GM19438 (cell line): ENCODE measurements around the gene AAGAB.
"Not testable (repeated sequence)": the region's sequence is repeated elsewhere in the genome, so short reads cannot be mapped to it uniquely, and the experiment has no call there.

Source experiments
- ATAC-seq: cut with Tn5 transposase; IDR thresholded peaks from one replicate; pipeline ENCODE4 v1.9.1; 2021; ENCODE audit warnings: low read depth; ENCODE audit not compliant: unreplicated experiment

The AAGAB gene

DNA sequence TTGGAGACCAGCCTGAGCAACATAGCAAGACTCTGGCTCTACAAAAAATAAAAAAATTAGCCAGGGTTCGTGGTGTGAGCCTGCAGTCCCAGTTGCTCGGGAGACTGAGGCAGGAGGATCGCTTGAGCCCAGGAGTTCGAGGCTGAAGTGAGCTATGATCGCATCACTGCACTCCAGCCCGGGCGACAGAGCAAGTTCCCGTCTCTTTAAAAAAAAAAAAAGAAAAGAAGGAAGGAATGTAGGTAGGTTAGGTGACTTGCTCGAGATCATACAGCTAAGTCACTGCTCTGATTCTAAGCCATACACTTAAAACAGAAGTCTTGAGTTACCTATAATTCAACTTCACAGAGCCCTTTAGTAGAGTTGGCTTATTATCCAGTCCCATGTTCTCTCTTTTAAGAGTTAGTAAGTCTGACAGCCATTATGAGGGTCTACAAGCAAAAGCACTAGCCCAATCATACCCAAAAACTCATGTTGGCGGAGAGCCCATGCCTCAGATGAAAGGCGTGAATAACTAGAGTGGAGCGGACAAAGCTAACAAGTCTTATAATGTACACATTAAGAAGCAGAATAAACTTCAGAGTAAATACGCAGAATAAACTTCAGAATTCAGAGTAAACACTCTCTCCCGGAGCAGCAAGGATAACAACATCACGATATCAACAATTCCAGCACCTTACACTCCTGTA, 768 bp downstream of the AAGAB start:
- no peak for ATAC-seq

DNA sequence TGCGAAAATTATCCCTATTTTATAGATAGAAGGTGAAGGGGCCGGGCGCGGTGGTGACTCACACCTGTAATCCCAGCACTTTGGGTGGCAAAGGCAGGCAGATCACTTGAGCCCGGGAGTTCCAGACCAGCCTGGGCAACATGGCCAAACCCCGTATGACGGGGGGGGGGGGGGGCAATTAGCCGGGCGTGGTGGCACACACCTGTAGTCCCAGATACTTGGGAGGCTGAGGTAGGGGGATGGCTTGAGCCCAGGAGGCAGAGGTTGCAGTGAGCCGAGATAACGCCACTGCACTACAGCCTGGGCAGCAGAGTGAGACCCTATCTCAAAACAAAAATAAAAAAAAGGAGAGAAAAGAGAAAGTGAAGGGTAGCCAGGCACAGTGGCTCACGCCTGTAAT, 1.4 kb downstream of the AAGAB start:
- no peak for ATAC-seq

DNA sequence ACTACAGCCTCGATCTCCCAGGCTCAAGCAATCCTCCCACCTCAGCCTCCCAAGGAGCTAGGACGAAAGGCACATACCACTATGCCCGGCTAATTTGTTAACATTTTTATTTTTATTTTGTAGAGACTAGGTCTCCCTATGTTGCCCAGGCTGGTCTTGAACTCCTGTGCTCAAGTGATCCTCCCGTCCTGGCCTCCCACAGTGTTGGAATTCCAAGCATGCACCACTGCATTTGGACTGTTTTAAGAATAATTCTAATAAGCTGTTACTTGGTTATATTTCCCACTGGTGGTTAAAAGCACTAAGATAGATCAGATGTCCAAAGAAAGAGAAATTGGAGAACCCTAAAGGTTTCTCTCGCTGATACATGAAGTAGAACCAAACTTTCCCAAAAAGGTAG, 3.1 kb downstream of the AAGAB start:
- no peak for ATAC-seq

DNA sequence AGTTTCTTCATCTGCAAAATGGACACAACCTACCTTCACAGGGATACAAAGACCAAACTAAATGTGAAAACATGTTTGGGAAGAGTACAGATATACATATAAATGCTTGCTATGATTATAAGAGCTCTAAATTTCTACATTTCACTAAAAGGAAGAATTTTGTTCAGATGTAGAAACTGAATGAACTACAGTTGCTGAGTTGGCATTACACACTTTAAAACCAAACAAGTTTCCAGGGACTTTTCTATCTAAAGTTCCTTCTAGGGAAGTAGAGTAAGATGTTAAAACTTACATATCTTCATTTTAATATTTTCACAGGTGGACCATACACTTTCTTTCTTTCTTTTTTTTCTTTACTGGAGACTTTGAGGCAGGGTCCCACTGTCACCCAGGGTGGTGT, 4.6 kb downstream of the AAGAB start:
- no peak for ATAC-seq

DNA sequence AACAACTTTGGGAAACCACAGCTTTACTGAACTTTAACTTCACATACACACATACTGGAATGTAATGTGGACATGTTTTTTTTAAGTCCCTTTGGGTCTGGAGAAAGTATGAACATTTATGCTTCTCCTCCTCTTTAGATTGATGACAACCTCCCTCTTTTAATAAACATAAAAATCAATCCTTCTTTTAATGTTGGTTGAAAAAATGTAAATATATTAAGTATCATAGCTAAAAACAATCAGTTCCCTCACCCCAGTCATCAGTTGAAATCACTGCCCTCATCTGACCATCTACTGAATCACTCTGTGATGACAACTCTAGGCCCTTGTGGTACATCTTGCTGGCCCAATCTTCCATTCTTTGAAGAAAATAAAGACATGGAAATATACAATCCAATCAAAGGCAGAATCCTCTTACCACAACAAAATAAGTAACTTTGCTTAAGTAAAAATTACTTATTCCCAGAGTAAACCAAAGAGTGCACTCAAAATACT, 6.4 kb downstream of the AAGAB start:
- no peak for ATAC-seq

DNA sequence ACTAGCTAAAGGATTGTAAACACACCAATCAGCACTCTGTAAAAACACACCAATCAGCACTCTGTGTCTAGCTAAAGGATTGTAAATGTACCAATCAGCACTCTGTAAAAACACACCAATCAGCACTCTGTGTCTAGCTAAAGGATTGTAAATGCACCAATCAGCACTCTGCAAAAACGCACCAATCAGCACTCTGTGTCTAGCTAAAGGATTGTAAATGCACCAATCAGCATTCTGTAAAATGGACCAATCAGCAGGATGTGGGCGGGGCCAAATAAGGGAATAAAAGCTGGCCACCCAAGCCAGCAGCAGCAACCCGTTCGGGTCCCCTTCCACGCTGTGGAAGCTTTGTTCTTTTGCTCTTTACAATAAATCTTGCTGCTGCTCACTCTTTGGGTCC, 7.9 kb downstream of the AAGAB start:
- ATAC-seq = not testable (repeated sequence)

DNA sequence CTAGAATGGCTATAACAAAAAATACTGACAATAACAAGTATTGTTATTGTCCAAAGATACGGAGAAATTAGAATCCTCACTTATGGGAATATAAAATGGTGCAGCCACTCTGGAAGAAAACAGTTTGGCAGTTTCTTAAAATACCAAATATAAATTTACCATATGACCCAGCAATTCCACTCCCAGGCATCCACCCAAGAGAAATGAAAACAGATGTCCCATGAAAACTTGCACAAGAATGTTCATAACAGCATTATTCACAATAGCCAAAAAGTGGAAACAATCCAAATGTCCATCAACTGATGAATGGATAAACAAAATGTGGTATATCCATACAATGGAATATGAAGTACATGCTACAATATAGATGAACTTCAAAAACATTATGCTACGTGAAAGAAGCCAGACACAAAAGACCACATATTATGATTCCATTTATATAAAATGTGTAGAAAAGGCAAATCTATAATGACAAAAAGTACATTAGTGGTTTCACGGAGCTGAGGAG, 9.4 kb downstream of the AAGAB start:
- no peak for ATAC-seq

DNA sequence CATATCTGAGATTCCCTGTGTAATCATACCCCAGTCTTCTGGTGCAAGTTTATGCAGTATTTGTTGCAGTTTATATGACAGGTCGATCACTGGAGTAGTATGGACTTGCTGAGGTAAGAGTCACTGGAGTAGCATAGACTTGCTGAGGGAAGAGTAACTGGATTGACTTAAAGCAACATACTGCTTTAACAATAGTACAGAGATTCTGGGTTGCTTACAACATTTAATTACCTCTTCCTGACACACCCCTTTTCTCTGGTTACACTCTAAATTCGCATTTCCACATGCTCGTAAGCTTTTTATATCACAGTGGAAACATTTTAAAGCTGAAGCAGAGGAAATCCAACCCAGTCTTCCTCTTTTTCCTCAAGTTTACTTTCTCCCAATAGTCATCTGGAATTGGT, 11.8 kb downstream of the AAGAB start:
- ATAC-seq = no peak

DNA sequence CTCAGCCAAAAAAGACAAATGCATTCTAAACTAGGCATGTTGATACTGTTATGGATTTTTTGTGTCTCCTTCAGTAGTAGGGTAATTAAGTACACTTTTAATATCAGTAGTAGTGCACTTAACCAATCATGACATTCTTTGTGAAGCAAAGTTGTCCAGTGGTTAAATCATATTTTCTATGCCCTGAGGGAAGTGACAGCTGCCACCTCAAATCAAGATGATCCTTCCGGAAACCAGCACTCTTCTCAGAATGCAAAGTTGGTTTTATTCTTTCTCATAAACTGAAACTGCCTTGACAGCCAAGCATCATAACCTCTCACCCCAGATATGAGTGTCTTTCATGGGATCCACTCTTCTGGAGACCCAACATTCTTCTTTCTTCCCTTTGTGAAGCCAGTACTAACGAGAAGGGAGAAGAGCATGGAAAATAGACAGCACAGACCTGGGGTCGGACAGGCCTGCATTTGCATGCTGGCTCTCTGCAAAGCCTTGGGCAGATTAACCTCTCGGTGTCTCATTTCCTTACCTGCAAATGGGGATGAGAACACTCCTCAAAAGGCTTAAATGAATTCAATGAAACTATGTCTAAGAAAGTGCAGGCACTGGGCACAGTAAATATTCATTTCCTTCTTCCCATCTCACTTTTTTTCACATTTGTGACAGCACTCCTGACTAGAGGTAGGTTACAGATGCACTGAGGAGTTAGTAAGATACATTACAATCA, 13.2 kb downstream of the AAGAB start:
- peak; percentile 77 for ATAC-seq

DNA sequence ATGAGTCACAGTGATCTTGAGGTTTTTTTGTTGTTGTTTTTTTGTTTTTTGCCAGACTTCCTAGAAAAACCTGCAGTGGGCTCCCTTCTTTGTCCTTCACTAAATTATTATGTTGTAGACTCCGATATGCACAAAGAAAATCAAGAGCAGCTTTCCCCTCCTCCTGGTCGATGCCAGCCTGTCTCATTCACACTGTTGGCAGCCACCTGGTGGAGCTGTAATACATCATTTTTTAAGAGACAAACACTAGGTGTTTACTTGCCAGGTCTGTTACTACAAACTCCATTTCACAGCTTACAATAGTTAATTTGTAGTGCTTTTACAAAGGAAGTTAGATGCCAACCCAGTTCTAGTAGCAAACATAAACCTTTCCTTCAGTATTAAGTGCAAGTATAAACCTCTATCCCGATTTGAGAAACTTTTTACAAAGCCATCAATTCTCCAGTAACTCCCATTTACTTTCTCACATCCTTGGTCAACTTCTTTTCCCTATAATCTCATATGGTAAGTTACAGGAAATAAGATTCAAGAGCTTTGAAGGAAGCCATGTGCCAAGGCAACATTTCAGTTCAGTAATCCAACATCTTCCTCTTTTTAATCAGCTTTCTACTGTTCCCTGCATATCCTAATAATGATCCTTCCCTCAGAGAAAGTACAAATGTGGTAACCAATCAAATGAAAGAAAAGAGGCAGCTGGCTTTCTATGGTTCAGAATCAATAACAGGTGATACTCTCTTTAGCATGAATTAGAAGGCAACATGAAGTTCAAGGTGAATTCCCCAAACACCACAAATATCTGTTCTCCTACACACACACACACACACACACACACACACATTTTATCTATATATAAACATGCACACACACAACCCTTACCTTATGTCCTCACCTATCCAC, 14.0 kb downstream of the AAGAB start:
- ATAC-seq = no peak

DNA sequence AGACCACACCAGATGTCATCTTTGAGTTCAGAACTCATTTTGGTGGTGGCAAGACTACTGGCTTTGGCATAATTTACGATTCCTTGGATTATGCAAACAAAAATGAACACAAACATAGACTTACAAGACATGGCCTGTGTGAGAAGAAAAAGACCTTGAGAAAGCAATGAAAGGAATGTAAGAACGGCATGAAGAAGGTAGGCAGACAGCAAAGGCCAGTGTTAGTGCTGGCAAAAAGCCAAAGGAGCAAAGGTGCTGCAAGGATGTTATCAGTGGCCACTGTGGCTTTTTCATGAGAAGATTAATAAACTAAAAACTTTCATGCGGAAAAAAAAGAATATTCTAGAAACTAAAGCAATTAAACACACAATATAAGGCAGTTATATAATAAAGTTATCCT, 21.9 kb downstream of the AAGAB start:
- ATAC-seq = no peak

DNA sequence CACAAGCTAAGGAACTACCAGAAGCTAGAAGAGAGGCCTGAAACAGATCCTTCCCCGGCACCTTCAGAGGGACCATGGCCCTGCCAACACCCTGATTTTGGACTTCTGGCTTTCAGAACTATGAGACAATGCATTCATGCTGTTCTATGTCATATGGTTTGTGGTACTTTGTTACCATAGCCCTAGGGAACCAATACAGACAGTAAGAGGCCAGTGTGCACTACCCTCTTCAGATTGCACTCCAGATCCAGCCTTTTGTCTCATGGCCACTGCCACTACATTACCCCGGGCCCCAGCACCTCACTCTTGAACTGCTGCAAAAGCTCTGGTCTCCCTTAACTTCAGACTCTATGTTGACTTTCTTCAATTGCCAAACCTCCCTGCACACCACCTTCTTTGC, 24.0 kb downstream of the AAGAB start:
- ATAC-seq = no peak

DNA sequence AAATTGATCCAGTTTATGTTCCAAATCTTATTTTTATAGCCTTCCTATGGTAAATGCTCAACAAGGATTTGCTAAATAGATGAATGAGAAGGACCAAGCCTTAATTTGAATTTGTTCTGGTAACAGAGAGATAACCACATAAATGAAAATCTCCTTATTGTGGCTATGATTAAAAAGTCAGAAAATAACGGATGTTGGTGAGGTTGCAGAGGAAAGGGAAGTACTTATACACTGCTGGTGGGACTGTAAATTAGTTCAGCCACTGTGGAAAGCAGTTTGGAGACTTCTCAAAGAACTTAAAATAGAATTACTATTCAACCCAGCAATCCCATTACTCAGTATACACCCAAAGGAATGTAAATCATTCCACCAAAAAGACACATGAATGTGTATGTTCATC, 26.2 kb downstream of the AAGAB start:
- ATAC-seq = no peak

DNA sequence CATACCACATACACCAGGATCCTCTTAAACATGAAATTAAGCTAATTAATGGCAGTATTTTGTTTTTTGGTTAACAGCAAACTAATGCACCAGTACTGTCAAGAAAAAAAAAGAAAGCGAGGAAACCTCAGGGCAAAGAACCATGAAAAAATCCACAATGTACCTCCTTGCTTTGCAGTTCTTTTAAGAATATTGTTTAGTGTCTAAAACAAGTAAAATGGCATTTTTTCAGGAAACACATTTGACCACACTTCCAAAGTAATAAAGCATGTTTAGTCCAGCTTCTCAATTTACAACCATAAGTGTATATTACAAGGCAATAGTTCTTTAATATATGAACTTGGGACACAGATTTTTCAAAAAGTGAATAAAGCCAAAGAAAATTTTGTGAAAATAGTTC, 26.6 kb downstream of the AAGAB start:
- ATAC-seq = no peak

DNA sequence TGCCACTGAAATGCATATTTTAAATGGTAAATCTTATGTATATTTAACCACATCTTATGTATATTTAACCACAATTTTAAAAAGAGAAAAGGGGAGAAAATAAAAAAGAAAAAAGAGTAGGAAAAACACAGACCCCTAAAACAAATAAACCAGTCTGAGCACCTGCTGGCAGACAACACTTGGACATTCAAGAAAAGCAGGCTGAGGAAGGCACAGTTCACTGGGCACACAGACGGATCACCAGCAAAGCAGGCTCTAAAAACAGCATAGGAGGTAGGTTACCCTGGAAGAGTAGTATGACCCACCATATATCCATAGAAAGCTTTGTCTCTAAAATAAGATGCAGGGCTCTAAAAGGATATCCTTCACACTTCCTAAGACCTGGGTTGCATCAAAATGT, 27.0 kb downstream of the AAGAB start:
- ATAC-seq = no peak

DNA sequence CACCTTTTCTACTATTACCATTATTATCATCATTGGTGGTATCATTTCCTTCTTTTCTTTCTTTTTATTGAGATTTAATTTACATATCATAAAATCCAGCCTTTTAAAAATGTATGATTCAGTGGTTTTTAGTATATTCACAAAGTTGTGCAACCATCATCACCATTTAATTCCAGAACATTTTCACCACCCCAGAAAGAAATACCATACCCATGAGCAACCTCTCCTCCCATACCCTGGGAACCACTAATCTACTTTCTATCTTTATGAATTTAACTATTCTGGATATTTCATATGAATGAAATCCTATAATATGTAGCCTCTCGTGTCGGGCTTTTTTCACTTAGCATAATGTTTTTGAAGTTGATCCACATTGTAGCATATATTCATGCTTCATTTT, 29.1 kb downstream of the AAGAB start:
- no peak for ATAC-seq

DNA sequence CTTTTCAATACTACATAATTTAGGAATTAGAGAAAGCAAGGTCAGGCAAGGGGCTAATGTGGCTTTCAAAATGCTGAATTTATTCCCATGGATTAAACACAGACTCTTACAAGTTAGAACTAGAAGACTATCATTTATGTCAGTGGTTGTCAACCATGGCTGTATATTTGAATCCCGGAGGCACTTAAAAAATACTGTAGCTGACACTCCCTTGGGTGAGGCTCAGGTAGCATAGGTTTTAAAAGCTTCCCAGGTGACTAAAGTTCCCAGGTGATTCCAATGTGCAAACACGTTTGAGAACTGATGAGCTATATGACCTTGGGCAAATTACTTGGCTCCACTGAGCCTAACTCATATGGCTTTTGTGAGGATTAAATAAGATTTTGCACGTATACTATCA, 29.6 kb downstream of the AAGAB start:
- ATAC-seq = no peak

DNA sequence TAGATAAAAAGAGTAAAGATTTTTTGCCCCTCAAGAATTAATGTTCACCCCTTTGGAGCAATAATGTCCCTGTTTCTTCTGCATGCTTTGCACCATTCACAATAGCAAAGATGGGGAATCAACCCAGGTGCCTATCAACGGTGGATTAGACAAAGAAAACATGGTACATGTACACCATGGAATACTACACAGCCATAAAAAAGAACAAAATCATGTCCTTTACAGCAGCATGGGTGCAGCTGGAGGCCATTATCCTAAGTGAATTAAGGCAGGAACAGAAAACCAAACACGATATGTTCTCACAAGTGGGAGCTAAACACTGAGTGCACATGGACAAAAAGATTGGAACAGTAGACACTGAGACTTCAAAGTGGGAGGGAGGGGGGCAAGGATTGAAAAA, 35.2 kb downstream of the AAGAB start:
- ATAC-seq = no peak

DNA sequence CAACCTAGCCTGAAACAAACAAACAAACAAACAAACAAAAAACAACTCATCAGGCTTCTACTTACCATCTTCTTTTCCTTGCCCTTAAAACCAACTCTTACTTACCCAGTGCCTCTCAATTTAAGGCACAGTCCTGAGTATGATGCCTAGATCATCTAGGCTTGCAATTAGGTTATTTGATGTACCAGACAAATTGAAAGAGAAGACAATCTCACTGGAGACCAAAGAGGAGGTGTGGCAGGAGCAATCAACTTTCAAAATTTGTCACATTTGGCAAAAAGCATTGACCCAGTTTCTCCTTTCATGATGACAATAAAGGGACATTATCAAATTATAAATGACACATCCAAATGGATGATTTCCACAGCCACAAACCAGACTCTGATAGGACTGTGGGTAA, 36.0 kb downstream of the AAGAB start:
- no peak for ATAC-seq

DNA sequence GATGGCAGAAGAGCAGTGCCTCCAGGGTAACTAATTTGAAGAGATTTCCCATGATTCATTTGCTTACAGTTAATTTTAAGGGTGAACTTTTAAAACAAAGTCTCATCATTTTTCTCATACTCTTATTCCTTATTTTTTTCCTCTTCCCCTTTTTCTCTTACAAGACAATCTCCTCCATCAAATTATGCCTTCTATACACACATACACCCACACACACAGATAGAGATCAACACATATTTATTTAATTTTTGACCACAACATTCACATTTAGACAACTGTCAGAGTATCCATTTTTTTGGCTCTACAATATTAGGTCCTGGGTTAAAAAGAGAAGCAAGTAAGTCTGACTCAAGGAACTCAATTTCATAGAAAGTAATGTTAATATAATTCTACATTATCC, 37.6 kb downstream of the AAGAB start:
- ATAC-seq = no peak

DNA sequence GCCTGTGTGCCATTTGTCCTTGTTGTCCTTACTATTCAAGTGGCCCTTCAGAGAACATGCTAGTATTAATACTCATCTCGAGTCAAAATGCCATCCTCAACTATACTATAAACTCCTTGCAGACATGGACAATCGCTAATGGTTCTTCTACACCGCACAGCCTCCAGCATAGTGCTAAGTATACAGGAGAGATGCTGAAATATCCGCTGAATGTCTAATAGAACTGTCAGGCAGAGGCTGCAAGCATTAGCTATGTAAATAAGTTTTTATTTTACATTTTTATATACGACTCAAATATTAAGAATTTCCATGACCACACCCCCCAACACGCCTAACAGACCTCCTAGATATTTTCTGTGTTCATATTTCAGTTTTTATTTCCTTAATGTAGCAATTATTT, 39.4 kb downstream of the AAGAB start:
- no peak for ATAC-seq
